HepG2 (cell line): ENCODE results near the gene TXNRD2. TPM values are rescaled to one million over a fixed set of nuclear protein-coding genes. Genes with fewer than 3 reads are reported as not detected.
A peak's percentile ranks its signal among the peaks of the same experiment; 100 is the strongest.

ENCODE experiments used
- CCDC6 ChIP-seq: sonication (generic); formaldehyde crosslinking; IDR thresholded peaks from 2 replicates; pipeline ENCODE4 v1.8.1; 2022; ENCODE audit warnings: mild to moderate bottlenecking, missing genetic modification reagents, moderate library complexity
- FOXK1 ChIP-seq: sonication (generic); formaldehyde crosslinking; IDR thresholded peaks from 2 replicates; pipeline ENCODE4 v1.4.0; 2020; ENCODE audit warnings: low read depth, missing genetic modification reagents, borderline replicate concordance
- HDAC1 ChIP-seq: sonication (generic); formaldehyde crosslinking; IDR thresholded peaks from 2 replicates; pipeline ENCODE4 v1.5.1; 2020; ENCODE audit warnings: mild to moderate bottlenecking, missing genetic modification reagents
- HNF4G ChIP-seq, 2 experiments: sonication (generic) in 1 of 2; formaldehyde crosslinking in 1 of 2; IDR thresholded peaks; 2 replicates each; pipeline versions ENCODE4 v1.4.0 to v1.6.1; 2011 to 2020; ENCODE audit warnings: borderline replicate concordance in 2 of 2, low read depth in 2 of 2, mild to moderate bottlenecking in 2 of 2, low read length in 1 of 2, missing genetic modification reagents in 1 of 2, moderate library complexity in 1 of 2
- HNRNPUL1 ChIP-seq: fragments of 200-400 bp; formaldehyde crosslinking; IDR thresholded peaks from 2 replicates; pipeline ENCODE4 v1.6.1; 2017; ENCODE audit warnings: low read depth, mild to moderate bottlenecking, low read length, moderate library complexity
- JDP2 ChIP-seq: sonication (generic); formaldehyde crosslinking; IDR thresholded peaks from 2 replicates; pipeline ENCODE4 v1.8.1; 2022; ENCODE audit warnings: missing genetic modification reagents, borderline replicate concordance
- KDM6A ChIP-seq: IDR thresholded peaks from 2 replicates; pipeline ENCODE4 v1.6.1; 2016; ENCODE audit warnings: low read depth
- KMT2A ChIP-seq: sonication (generic); formaldehyde crosslinking; IDR thresholded peaks from 2 replicates; pipeline ENCODE4 v1.4.0; 2020; ENCODE audit warnings: missing genetic modification reagents
- MEF2D ChIP-seq: sonication (generic); formaldehyde crosslinking; IDR thresholded peaks from 2 replicates; pipeline ENCODE4 v1.5.1; 2020; ENCODE audit warnings: mild to moderate bottlenecking, missing genetic modification reagents
- MLX ChIP-seq: IDR thresholded peaks from 2 replicates; pipeline ENCODE4 v1.6.1; 2016
- NCOA2 ChIP-seq: sonication (generic); formaldehyde crosslinking; IDR thresholded peaks from 2 replicates; pipeline ENCODE4 v1.8.0; 2022; ENCODE audit warnings: inconsistent platforms
- REST ChIP-seq, 2 experiments: IDR thresholded peaks; 2 replicates each; pipeline ENCODE4 v1.6.1; 2011 to 2012; ENCODE audit warnings: low read length in 2 of 2, borderline replicate concordance in 1 of 2, low read depth in 1 of 2, mild to moderate bottlenecking in 1 of 2, moderate library complexity in 1 of 2
- SMAD3 ChIP-seq: sonication (generic); formaldehyde crosslinking; IDR thresholded peaks from 2 replicates; pipeline ENCODE4 v1.4.0; 2020; ENCODE audit warnings: missing genetic modification reagents
- THAP8 ChIP-seq: sonication (generic); formaldehyde crosslinking; IDR thresholded peaks from 2 replicates; pipeline ENCODE4 v1.5.1; 2020; ENCODE audit warnings: missing genetic modification reagents, mild to moderate bottlenecking, borderline replicate concordance
- TOE1 ChIP-seq: sonication (generic); formaldehyde crosslinking; IDR thresholded peaks from 2 replicates; pipeline ENCODE4 v1.4.0; 2020; ENCODE audit warnings: mild to moderate bottlenecking, missing genetic modification reagents
- ZNF256 ChIP-seq: sonication (generic); formaldehyde crosslinking; conservative IDR thresholded peaks from 2 replicates; pipeline ENCODE4 v1.4.0; 2020; ENCODE audit warnings: missing genetic modification reagents
- ZSCAN22 ChIP-seq: sonication (generic); formaldehyde crosslinking; IDR thresholded peaks from 2 replicates; pipeline ENCODE4 v1.4.0; 2020; ENCODE audit warnings: mild to moderate bottlenecking, missing genetic modification reagents
- ZSCAN25 ChIP-seq: sonication (generic); formaldehyde crosslinking; IDR thresholded peaks from 2 replicates; pipeline ENCODE4 v1.8.0; 2022; ENCODE audit warnings: mild to moderate bottlenecking, missing genetic modification reagents
- polyA plus RNA-seq, 8 experiments: library from polyadenylated mRNA; depleted of rRNA in 3 of 8; stranded (reverse) in 7 of 8; unstranded in 1 of 8; fragments of >200 nt; fragmentation: Illumina TruSeq in 4 of 8; extraction: Trizol in 4 of 8; gene quantifications; 2 replicates each; pipeline versions ENCODE4 v1.2.1 to v1.2.3, GENCODE V29; 2011 to 2016; ENCODE audit warnings: low read depth in 4 of 8, missing spikeins in 1 of 8, mixed read lengths in 1 of 8; ENCODE audit not compliant: insufficient read depth in 1 of 8
- total RNA-seq, 5 experiments: library from RNA; depleted of rRNA; stranded (reverse); fragments of >200 nt; fragmentation: Illumina TruSeq; extraction: Trizol; gene quantifications; 2 replicates each; pipeline ENCODE4 v1.2.3, GENCODE V29; 2016; ENCODE audit warnings: low read depth in 1 of 5
- TF ChIP-seq, protein P1 (sequence below): IDR thresholded peaks from 2 replicates; pipeline ENCODE4 v1.6.1; 2016
- TF ChIP-seq, protein P2 (sequence below): sonication (generic); formaldehyde crosslinking; IDR thresholded peaks from 2 replicates; pipeline ENCODE4 v1.5.1; 2020; ENCODE audit warnings: mild to moderate bottlenecking, missing genetic modification reagents, moderate library complexity

Gene TXNRD2
- total and polyA plus RNA-seq, 2 of the 13 experiments (the other 11 are each of a cell fraction or from before 2014, with no cell fraction given): 17.5 to 18.6 TPM

DNA sequence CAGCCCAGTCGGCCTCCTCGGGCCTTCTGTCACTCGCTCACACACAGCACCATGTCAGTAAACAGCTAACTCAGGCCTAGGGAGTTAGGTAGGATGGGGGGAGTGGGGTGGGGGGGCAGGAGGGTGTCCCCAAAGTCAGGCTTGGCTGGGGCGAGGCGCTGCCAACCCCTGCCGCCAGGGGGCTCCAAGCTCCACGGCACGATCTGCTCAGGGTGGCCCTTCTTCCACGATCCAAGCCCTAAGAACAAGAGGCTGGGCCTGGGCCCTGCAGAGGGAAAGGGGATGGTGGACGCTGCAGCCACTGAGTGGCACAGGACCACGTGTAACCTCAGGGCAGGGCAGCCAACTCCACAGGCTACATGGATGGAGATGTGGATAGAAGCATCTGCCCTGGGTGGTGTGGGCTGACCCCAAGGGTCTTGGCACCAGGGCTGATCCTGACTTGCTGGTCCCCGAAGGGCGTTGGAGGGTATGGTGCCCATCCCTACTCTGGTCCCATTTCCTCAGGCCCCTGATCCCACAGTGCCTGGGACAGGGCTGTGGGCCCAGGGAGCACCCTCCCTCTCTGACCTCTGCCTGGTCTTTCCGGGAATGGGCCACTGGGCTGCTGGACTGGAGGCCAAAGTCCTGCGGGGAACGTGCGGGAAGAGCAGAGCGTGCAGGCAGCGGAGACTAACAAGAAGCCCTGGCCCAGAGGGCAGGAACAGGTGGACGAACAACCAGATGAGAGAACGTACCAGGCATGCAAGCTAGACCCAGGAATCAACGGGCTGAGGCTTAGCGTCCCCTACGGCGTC, 29.1 kb upstream of the TXNRD2 start (continued):
- TF ChIP-seq ZNF256 (CRISPR knock-in tag) (no peak), SMAD3 (CRISPR knock-in tag) (peak; percentile 80; the same call in 1 of the 2 replicates), HDAC1 (CRISPR knock-in tag) (peak; percentile 82), NCOA2 (CRISPR knock-in tag) (peak; percentile 85), THAP8 (peak; percentile 62; the same call in 1 of the 2 replicates), ZSCAN25 (CRISPR knock-in tag) (peak; percentile 61; the same call in 1 of the 2 replicates), HNF4G (IDR thresholded peaks at IDR 0.05; ENCODE audit: borderline replicate concordance, low read depth, low read length) (peak; percentile 91), HNF4G (CRISPR knock-in tag; IDR thresholded peaks at IDR 0.05; ENCODE audit: borderline replicate concordance, low read depth) (peak; percentile 99), KMT2A (CRISPR knock-in tag) (peak; percentile 57; the same call in 1 of the 2 replicates), TOE1 (CRISPR knock-in tag) (peak; percentile 88; the same call in 1 of the 2 replicates), FOXK1 (CRISPR knock-in tag) (0 out of 2 replicates have a peak, but pooled peaks have one; percentile 15), CCDC6 (CRISPR knock-in tag) (peak; percentile 71; the same call in 1 of the 2 replicates), MEF2D (CRISPR knock-in tag) (peak; percentile 91), JDP2 (CRISPR knock-in tag) (no peak), HNRNPUL1 (no peak), KDM6A (peak; percentile 86), MLX (CRISPR knock-in tag) (peak; percentile 71), REST (IDR thresholded peaks at IDR 0.05; ENCODE audit: borderline replicate concordance in 1 of 2, low read depth in 1 of 2, low read length in 2 of 2) (no peak), ZSCAN22 (CRISPR knock-in tag) (no peak)
- TF ChIP-seq, protein P1, sequence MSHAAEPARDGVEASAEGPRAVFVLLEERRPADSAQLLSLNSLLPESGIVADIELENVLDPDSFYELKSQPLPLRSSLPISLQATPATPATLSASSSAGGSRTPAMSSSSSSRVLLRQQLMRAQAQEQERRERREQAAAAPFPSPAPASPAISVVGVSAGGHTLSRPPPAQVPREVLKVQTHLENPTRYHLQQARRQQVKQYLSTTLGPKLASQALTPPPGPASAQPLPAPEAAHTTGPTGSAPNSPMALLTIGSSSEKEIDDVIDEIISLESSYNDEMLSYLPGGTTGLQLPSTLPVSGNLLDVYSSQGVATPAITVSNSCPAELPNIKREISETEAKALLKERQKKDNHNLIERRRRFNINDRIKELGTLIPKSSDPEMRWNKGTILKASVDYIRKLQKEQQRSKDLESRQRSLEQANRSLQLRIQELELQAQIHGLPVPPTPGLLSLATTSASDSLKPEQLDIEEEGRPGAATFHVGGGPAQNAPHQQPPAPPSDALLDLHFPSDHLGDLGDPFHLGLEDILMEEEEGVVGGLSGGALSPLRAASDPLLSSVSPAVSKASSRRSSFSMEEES (CRISPR knock-in tag): peak; percentile 52; the same call in 1 of the 2 replicates
- TF ChIP-seq, protein P2, sequence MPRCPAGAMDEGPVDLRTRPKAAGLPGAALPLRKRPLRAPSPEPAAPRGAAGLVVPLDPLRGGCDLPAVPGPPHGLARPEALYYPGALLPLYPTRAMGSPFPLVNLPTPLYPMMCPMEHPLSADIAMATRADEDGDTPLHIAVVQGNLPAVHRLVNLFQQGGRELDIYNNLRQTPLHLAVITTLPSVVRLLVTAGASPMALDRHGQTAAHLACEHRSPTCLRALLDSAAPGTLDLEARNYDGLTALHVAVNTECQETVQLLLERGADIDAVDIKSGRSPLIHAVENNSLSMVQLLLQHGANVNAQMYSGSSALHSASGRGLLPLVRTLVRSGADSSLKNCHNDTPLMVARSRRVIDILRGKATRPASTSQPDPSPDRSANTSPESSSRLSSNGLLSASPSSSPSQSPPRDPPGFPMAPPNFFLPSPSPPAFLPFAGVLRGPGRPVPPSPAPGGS (CRISPR knock-in tag): no peak
